ENCODE results near the gene CCDC174. TPM values are rescaled to one million over a fixed set of nuclear protein-coding genes. Genes with fewer than 3 reads are reported as not detected.

CCDC174 gene
- 10 to 100 TPM; 18.4 to 34.8 (median 30.8) TPM for total RNA-seq

GRCh38 chr3:14651440-14652251, at the start of gene CCDC174:
TSS of gene CCDC174 (plus strand) at chr3:14651762. CDS start at chr3:14651837, 75 bp downstream.
- Histone ChIP-seq H3K27ac (peak within 1 kb of the TSS; percentile 97), H3K27me3 (no peaks in the 10 kb centered on the region), H3K4me1 (peaks cover 0 to 19% of the 10 kb centered on the region in 2 donors), H3K4me3 (peak within 1 kb of the TSS; percentile 82 to 95 (median 89)), H3K9me3 (no peaks in the 10 kb centered on the region), H3K36me3 (no peaks in the 10 kb centered on the region)
- peak; percentile 47 for TF ChIP-seq POLR2A (IDR thresholded peaks at IDR 0.05)
- TF ChIP-seq POLR2AphosphoS5 (IDR thresholded peaks at IDR 0.05): peak; percentile 99 to 100 (median 100)
- no peak for TF ChIP-seq CTCF (IDR thresholded peaks at IDR 0.05)
- intact Hi-C loops (cut with DNase I; ENCODE audit: low total_unique reads): no loop called here
- peak; percentile 93 to 97 for DNase-seq (ENCODE audit: low spot score in 2 of 2)

- DNase-seq (ENCODE audit: low spot score in 2 of 2): no peak
- H3K4me3 ChIP-seq: peak overlapping the region in 2 of 3 donors; percentile 38 to 60
- TF ChIP-seq POLR2AphosphoS5 (IDR thresholded peaks at IDR 0.05) (no peak), POLR2A (IDR thresholded peaks at IDR 0.05) (no peak)
- no peaks in the 10 kb centered on the region for H3K4me1 ChIP-seq
- H3K9me3 ChIP-seq: no peaks in the 10 kb centered on the region
- no peak overlapping the region for H3K27ac ChIP-seq
- peaks cover 4 to 47% of the 10 kb centered on the region in 2 donors for H3K27me3 ChIP-seq
- intact Hi-C loops (cut with DNase I; ENCODE audit: low total_unique reads): no loop called here
- no peaks in the 10 kb centered on the region for H3K36me3 ChIP-seq
Measured at GRCh38 chr3:14602006-14602803, 49.4 kb upstream of the CCDC174 start.

- no peaks in the 10 kb centered on the region for H3K9me3 ChIP-seq
- H3K27me3 ChIP-seq: peaks cover 4 to 43% of the 10 kb centered on the region in 2 donors
- H3K36me3 ChIP-seq: no peaks in the 10 kb centered on the region
- DNase-seq (ENCODE audit: low spot score in 2 of 2): no peak
- H3K4me3 ChIP-seq: peak overlapping the region in 2 of 3 donors; percentile 38 to 60
- TF ChIP-seq CTCF (IDR thresholded peaks at IDR 0.05) (no peak), POLR2AphosphoS5 (IDR thresholded peaks at IDR 0.05) (no peak), POLR2A (IDR thresholded peaks at IDR 0.05) (no peak)
- intact Hi-C loops (cut with DNase I; ENCODE audit: low total_unique reads): no loop called here
- H3K4me1 ChIP-seq: no peaks in the 10 kb centered on the region
- no peak overlapping the region for H3K27ac ChIP-seq
Measured at GRCh38 chr3:14602804-14603644, 48.5 kb upstream of the CCDC174 start.

- Histone ChIP-seq H3K27me3 (peaks cover 4 to 41% of the 10 kb centered on the region in 2 donors), H3K9me3 (no peaks in the 10 kb centered on the region), H3K27ac (no peak overlapping the region), H3K4me1 (no peaks in the 10 kb centered on the region), H3K36me3 (no peaks in the 10 kb centered on the region), H3K4me3 (no peak overlapping the region)
- no peak for TF ChIP-seq POLR2A (IDR thresholded peaks at IDR 0.05)
- no peak for TF ChIP-seq CTCF (IDR thresholded peaks at IDR 0.05)
- no peak for TF ChIP-seq POLR2AphosphoS5 (IDR thresholded peaks at IDR 0.05)
- intact Hi-C loops (cut with DNase I; ENCODE audit: low total_unique reads): no loop called here
- DNase-seq (ENCODE audit: low spot score in 2 of 2): no peak
Measured at GRCh38 chr3:14605067-14605466, 46.5 kb upstream of the CCDC174 start.

- no peaks in the 10 kb centered on the region for H3K4me1 ChIP-seq
- intact Hi-C loops (cut with DNase I; ENCODE audit: low total_unique reads): no loop called here
- H3K9me3 ChIP-seq: no peaks in the 10 kb centered on the region
- no peaks in the 10 kb centered on the region for H3K36me3 ChIP-seq
- no peak overlapping the region for H3K27ac ChIP-seq
- TF ChIP-seq POLR2AphosphoS5 (IDR thresholded peaks at IDR 0.05) (no peak), POLR2A (IDR thresholded peaks at IDR 0.05) (no peak), CTCF (IDR thresholded peaks at IDR 0.05) (no peak)
- no peak overlapping the region for H3K4me3 ChIP-seq
- no peak for DNase-seq (ENCODE audit: low spot score in 2 of 2)
- H3K27me3 ChIP-seq: peaks cover 4 to 41% of the 10 kb centered on the region in 2 donors
Measured at GRCh38 chr3:14605744-14606143, 45.8 kb upstream of the CCDC174 start.
